Spinal cord (tissue), 10 donors: ENCODE measurements around the gene OTOS. TPM values are rescaled to one million over a fixed set of nuclear protein-coding genes. Genes with fewer than 3 reads are reported as not detected.

Experiments
- DNase-seq, 6 donors: peaks; one replicate each; pipeline versions ENCODE4 v3.0.0 to v3.0.0-alpha.2; 2013 to 2015; ENCODE audit warnings: low spot score in 6 of 6, low read depth in 4 of 6
- H3K27ac ChIP-seq: one replicate; pipeline ENCODE4 v1.5.1; 2013; ENCODE audit warnings: low read depth, low read length, control low read depth
- H3K27me3 ChIP-seq: one replicate; pipeline ENCODE4 v1.6.1; 2013; ENCODE audit warnings: low read length; ENCODE audit not compliant: control insufficient read depth, insufficient read depth
- H3K36me3 ChIP-seq: one replicate; pipeline ENCODE4 v1.6.1; 2013; ENCODE audit warnings: low read length; ENCODE audit not compliant: control insufficient read depth, insufficient read depth
- H3K4me1 ChIP-seq: one replicate; pipeline ENCODE4 v1.6.1; 2013; ENCODE audit warnings: low read length; ENCODE audit not compliant: control insufficient read depth, insufficient read depth
- H3K4me3 ChIP-seq: one replicate; pipeline ENCODE4 v1.5.1; 2013; ENCODE audit warnings: low read depth, low read length, control low read depth
- H3K9me3 ChIP-seq: one replicate; pipeline ENCODE4 v1.6.1; 2013; ENCODE audit warnings: low read length; ENCODE audit not compliant: control insufficient read depth, insufficient read depth
- WGBS: methylation state at CpG from one replicate; pipeline ENCODE4 v1.1.5; 2013; ENCODE audit warnings: missing lambda C conversion rate; ENCODE audit not compliant: insufficient coverage; 5-methylcytosine and 5-hydroxymethylcytosine counted together
- polyA plus RNA-seq, 2 donors: library from polyadenylated mRNA; unstranded; fragments of 120-200 nt; gene quantifications; one replicate each; pipeline ENCODE4 v1.2.1, GENCODE V29; 2013; ENCODE audit not compliant: insufficient read length in 2 of 2
- total RNA-seq, 2 donors: library from RNA; depleted of rRNA in 1 of 2; stranded (reverse); fragments of 120-200 nt in 1 of 2; fragments of >200 nt in 1 of 2; gene quantifications; one replicate each; pipeline versions ENCODE4 v1.2.3 to v1.2.4, GENCODE V29; 2013 to 2014
- donor health status: healthy.

OTOS gene
- total and polyA plus RNA-seq, 4 donors = 0.39 to 0.55 TPM; not detected in 2

DNA sequence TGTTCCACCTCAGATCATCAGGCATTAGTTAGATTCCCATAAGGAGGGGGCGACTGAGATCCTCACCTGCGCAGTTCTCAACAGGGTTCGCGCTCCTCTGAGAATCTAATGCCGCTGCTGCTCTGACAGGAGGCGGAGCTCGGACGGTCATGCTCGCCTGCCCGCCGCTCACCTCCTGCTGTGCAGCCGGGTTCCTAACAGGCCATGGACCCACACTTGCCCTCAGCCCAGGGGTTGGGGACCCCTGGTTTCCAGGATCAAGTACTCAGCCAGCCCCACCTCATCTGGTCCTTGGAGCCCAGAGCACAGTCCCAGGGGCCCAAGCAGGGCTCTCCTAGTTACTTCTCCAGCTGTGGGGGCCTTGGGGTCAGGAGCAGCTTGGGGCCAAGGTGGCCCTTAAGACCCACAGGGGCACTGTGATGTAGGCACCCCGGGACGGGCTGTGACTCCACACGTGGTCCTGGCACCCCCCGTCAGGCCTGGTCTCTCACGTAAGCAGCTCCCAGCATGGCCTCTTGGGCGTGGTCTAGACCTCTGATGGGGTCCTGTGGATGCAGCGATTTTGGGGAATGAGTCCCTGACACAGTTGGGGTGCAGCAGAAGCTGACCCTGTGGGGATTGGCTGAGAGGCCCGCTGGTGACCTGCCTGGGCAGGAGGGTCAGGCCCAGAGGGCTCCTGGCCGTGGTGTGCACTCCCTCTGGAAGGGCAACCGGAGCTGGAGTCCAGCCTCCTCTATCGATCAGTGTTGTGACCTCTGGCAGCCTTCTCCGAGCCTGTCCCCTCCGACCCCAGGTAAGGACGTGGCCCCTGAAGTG, 28.3 kb upstream of the OTOS start:
- WGBS = 88% methylated on average over 25 of the region's 26 CpGs
- Histone ChIP-seq H3K4me1 (peaks cover 41% of the 10 kb centered on the region), H3K36me3 (no peaks in the 10 kb centered on the region), H3K4me3 (no peak overlapping the region), H3K27me3 (no peaks in the 10 kb centered on the region), H3K27ac (no peak overlapping the region), H3K9me3 (no peaks in the 10 kb centered on the region)
- DNase-seq = no peak

DNA sequence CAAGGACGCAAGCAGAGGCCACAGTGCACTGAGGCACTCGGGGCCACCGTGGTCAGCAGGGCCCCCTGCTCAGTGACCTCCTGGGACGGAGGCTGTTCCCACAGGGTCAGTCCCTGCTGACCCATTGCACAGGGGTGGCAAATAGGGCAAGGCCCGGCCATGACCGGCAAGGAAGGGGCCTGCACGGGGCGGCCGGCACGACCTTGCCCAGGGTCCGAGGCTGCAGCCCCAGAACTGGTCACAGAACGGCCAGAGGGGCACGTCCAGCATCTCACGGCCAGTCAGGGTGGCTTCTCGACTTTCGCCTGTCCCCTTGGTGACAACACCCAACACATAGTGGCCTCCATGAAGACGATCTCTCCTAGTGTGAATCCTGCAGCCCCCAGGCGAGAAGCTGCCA, 27.6 kb upstream of the OTOS start:
- DNase-seq = no peak
- H3K27ac ChIP-seq = no peak overlapping the region
- no peaks in the 10 kb centered on the region for H3K36me3 ChIP-seq
- WGBS = 93% methylated on average over 16 of the region's 18 CpGs
- no peaks in the 10 kb centered on the region for H3K27me3 ChIP-seq
- no peaks in the 10 kb centered on the region for H3K9me3 ChIP-seq
- H3K4me3 ChIP-seq = no peak overlapping the region
- H3K4me1 ChIP-seq = peaks cover 41% of the 10 kb centered on the region

DNA sequence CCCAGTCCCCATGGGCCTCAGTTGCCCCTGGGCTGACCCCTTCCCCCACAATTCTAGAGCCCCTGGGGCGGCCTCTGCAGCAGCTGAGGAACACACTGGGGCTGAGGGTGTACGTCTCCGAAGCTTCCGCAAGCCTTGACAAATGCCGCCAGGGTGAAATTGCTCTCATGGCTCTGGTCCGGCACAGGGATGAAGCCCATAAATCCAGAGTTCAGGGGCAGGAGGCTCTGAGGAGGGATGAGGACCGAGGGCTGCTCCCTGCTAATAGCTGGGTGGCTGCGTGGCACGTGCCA, 27.1 kb upstream of the OTOS start:
- Histone ChIP-seq H3K27ac (no peak overlapping the region), H3K4me1 (peaks cover 41% of the 10 kb centered on the region), H3K9me3 (no peaks in the 10 kb centered on the region), H3K4me3 (no peak overlapping the region), H3K27me3 (no peaks in the 10 kb centered on the region), H3K36me3 (no peaks in the 10 kb centered on the region)
- DNase-seq = no peak
- 81% methylated on average over 9 of the region's 9 CpGs for WGBS

DNA sequence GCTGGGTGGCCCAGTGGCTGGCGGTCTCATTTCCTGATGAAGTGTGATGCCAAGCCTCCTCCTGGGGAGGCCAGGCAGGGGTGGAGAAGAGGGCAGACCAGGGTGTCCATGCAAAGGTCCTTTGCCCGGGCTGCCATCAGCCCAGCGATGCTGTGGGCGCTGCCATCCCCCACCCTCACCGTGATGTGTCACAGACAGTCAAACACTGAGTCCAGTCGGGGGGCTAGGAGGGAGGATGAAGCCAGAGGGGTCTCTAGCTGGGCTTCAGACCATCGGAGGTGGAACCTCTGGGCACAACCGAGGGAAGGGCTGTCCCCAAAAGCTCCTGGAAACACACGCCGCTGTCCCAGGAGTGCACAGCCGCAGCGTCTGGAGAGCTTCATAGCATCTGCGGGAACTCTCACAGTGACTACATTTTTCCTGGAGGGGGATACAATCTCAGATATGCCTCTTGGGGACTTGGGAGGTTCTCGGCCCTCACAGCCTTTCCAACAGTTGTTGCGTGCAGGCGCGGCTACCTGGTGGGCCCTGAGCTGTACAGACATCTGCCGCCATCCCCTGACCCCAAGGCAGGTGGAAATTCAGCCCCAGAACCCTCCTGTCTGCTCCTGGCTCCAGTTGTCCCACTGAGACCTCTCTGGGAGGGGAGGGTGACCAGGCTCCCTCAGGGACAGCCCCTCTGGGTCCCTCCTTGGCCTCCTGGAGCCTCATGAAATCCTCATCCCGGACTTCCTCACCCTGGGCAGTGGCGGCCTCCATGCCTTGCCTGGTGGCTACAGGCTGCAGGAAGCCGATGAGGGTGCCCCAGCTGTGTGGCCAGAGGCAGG, 26.5 kb upstream of the OTOS start:
- Histone ChIP-seq H3K4me1 (peaks cover 35% of the 10 kb centered on the region), H3K36me3 (no peaks in the 10 kb centered on the region), H3K27me3 (no peaks in the 10 kb centered on the region), H3K9me3 (no peaks in the 10 kb centered on the region), H3K27ac (no peak overlapping the region), H3K4me3 (no peak overlapping the region)
- no peak for DNase-seq
- 94% methylated on average over 20 of the region's 21 CpGs for WGBS

DNA sequence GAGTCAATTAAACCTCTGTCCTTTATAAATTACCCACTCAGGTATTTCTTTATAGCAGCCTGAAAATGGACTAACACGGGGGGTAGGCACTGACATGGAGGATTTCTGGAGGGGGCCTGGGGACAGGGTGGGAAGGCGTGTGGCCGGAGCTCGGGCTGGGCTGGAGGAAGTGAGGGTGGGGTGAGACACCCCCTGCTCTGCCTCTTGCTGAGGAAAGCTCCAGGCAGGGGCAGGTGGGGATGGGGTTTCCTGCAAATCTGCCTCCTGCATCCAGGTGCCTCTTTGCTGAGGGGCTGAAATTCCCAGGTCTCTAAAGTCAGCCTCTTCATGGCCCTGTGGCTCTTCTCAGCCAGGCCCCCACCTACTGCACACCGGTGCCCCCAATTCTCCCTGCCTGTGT, 25.7 kb upstream of the OTOS start:
- no peak overlapping the region for H3K27ac ChIP-seq
- no peaks in the 10 kb centered on the region for H3K36me3 ChIP-seq
- no peak overlapping the region for H3K4me3 ChIP-seq
- H3K4me1 ChIP-seq = peaks cover 33% of the 10 kb centered on the region
- H3K27me3 ChIP-seq = no peaks in the 10 kb centered on the region
- no peaks in the 10 kb centered on the region for H3K9me3 ChIP-seq
- WGBS = 88% methylated on average over 5 of the region's 5 CpGs
- DNase-seq = no peak

DNA sequence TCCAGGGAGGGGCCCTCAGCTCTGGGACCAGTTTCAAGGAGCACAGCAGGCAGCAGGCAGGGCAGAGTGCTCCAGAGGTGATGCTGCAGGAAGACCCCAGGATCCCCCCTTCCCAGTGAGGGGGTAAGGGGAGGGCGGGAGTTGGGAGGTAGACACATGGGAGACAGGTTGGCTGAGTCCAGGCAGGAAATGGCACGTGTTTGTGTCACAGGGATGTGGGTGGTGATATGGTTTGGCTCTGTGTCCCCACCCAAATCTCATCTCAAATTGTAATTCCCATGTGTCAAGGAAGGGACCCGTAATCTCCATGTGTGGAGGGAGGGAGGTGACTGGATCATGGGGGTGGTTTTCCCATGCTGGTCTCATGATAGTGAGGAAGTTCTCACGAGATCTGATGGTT, 25.2 kb upstream of the OTOS start:
- Histone ChIP-seq H3K4me3 (no peak overlapping the region), H3K27me3 (no peaks in the 10 kb centered on the region), H3K27ac (no peak overlapping the region), H3K4me1 (peaks cover 28% of the 10 kb centered on the region), H3K9me3 (no peaks in the 10 kb centered on the region), H3K36me3 (no peaks in the 10 kb centered on the region)
- DNase-seq = no peak
- WGBS = no CpG with 5 or more reads among the region's 4 CpGs

DNA sequence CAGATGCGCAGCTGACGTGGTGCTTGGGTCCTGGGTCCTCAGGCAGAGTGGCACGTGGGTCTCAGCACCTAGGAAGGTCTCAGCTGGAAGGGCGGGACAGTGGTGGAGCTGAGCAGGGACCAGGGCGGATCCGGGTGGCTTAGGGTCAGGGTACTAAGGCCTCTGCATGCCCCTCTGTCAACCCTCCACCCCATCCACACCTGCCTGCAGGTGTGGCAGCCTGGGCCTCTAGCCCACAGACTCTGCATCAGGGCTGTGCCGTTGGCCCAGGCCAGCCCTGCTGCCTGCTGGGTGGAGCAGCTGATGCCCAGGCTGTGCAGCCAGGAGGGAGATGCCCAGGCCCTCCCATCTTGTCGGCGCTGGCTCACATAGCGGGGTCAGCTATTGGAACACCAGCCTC, 24.6 kb upstream of the OTOS start:
- Histone ChIP-seq H3K4me3 (no peak overlapping the region), H3K9me3 (no peaks in the 10 kb centered on the region), H3K27me3 (no peaks in the 10 kb centered on the region), H3K27ac (no peak overlapping the region), H3K36me3 (peaks cover 2% of the 10 kb centered on the region), H3K4me1 (peaks cover 25% of the 10 kb centered on the region)
- DNase-seq = no peak
- WGBS = 85% methylated on average over 8 of the region's 10 CpGs

DNA sequence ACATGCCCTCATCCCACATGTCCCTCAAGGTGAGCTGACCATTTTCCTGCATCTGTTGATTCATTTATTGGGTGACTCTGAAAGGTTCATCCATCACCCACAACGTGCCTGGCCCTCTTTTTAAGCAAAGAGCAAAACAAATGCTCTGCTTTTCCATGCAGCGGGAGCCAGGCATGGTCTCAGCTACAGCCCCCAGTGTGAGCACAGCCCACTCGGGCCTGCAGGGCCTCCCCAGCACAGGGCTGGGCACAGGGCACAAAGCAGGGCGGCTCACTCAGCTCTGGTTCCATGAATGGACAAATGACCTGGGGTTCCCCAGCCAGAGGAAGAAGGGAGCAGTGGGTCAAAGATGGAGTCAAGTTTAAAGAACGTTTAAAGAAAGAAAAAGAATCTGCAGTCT, 24.1 kb upstream of the OTOS start:
- no peaks in the 10 kb centered on the region for H3K27me3 ChIP-seq
- 61% methylated on average over 4 of the region's 5 CpGs for WGBS
- DNase-seq = no peak

DNA sequence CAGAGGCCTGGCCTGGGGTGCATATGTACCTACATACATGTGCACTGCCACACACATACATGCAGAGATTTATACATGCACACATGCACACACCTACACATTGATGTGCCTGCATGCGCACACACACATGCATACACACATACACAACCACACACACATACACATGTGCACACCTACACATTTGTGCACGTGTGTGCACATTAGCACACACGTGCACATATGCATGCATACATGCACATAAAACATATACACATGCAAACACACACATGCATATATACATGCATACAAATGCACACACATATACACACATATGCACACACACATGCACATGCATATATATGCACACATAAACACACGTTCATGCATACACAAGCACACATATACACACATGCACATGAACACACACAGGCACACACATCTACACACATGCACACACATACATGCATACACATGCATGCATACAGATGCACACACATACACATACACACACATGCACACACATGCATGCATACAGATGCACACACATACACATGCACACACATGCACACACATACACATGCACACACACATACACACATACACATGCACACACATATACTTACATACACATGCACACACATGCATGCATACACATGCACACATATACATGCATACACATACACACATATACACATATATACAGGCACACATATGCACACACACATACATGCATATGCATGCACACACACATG, 23.6 kb upstream of the OTOS start:
- no peak overlapping the region for H3K27ac ChIP-seq
- H3K4me1 ChIP-seq = peaks cover 15% of the 10 kb centered on the region
- peaks cover 2% of the 10 kb centered on the region for H3K36me3 ChIP-seq
- no peak for DNase-seq
- 96% methylated on average over 4 of the region's 4 CpGs for WGBS
- no peaks in the 10 kb centered on the region for H3K9me3 ChIP-seq
- H3K4me3 ChIP-seq = no peak overlapping the region
- H3K27me3 ChIP-seq = no peaks in the 10 kb centered on the region

More for the DNA sequence above, 24.1 kb upstream of the OTOS start:
- Histone ChIP-seq H3K4me1 (peaks cover 20% of the 10 kb centered on the region), H3K9me3 (no peaks in the 10 kb centered on the region), H3K4me3 (no peak overlapping the region), H3K36me3 (peaks cover 2% of the 10 kb centered on the region), H3K27ac (no peak overlapping the region)
